SHP77 treated with DMSO at 0.1 percent for 48 hours (cell line): ENCODE measurements around the gene DUSP28.

Source experiments
- DNase-seq: peaks from one replicate; lab custom pipeline; 2025; lab: John Stamatoyannopoulos, UW

DUSP28 gene

DNA sequence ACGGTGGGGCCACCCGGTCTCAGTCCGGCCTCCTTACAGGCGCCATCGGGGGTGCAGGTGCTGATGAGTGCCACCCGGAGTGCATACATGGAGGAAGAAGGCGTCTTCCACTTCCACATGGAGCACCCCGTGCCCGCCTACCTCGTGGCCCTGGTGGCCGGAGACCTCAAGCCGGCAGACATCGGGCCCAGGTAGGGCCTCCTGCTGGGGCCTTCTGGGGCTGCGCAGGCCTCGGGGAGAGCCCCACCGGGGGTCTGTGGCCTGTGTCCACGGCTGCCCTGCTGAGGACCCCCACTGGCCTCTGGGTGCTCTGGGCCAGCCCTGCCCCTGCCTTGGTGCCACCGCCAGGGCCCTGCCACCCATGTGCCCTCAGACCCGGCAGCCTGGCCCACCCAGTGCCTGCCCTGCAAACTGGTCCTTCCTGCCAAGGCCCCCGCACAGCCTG lies 12.9 kb downstream of the DUSP28 start:
- no peak for DNase-seq

DNA sequence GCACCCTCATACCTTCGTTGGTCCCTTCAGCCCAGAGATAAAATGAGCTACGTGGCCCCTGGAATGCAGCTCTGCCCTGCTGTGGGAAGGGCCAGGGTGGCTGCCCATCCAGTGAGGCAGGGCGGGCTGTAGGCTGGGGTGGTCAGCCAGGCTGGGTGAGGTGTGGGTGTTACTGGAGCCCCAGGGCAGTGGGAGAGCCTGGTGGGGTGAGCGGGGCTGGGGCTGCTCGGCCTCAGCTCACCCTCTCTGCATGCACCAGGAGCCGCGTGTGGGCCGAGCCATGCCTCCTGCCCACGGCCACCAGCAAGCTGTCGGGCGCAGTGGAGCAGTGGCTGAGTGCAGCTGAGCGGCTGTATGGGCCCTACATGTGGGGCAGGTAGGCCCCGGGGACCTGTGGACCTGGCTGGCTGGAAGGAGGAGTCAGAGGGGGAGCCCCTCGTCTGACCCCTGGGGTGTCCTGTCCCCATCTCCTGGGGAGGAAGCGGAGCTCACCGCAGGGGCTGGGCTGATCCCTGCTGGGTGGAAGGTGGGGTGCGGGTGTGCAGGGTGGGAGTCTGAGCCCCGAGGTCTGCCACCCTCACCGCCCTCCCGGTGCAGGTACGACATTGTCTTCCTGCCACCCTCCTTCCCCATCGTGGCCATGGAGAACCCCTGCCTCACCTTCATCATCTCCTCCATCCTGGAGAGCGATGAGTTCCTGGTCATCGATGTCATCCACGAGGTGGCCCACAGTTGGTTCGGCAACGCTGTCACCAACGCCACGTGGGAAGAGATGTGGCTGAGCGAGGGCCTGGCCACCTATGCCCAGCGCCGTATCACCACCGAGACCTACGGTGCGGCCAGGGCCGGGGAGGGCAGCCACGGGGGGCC lies 13.6 kb downstream of the DUSP28 start:
- no peak for DNase-seq

DNA sequence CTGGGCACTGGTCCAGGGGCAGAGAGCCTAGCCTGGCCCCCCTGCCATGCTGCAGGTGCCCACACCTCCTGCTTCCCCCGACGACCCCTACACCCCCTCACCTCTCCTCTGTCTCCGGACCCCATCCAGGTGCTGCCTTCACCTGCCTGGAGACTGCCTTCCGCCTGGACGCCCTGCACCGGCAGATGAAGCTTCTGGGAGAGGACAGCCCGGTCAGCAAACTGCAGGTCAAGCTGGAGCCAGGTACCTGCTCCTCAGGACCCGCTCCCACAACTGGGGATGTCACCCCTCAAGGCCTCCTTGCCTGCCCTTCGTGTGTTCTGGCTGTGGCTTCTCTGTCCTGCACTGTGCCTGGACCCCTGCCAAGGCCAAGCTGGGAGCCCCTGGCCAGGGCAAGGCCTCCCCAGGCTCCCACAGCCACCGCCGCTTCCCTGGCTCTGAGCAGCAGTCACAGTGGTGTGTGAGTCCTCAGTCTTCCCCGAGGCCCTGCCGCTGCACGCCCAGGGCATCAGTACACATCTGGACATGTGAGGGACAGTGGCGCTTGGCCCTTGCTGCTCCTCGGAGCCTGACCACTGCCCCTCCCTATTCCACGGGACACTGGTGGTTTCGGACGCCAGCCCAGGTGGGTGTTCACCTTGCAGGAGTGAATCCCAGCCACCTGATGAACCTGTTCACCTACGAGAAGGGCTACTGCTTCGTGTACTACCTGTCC lies 14.4 kb downstream of the DUSP28 start:
- DNase-seq = no peak

DNA sequence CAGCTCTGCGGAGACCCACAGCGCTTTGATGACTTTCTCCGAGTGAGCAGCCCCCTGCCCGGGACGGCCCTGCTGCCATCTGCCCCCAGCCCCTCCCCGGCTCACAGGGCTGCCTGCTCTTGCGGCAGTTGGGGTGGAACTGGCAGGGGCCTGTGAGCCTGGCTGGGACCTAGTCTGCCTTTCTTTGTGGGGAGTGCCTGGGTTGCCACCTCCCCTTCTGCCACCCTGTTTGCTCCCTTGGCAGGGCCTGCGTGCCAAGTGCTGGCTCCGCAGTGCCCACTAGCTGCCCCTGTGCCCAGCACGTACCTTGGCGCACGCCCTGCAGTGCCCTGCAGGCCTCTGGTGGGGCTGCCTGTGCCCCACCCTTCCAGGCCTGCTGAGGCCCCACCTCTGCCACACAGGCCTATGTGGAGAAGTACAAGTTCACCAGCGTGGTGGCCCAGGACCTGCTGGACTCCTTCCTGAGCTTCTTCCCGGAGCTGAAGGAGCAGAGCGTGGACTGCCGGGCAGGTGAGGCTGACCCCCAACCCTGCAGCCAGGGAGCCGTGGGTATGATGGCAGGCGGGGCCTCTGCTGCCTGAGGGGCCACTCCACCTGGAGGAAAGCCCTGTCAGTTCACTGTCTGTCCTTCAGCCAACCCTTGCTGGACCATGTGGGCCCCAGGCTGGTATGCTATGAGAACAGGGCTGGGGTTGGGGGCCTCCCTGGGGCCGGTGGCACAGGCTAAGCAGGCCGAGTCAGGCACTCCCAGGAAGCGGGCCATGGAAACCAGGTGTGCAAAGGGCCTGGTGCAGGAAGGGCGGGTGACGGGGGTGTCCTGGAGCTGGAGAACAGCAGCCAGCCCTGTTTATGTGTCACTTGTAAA lies 15.2 kb downstream of the DUSP28 start:
- no peak for DNase-seq

DNA sequence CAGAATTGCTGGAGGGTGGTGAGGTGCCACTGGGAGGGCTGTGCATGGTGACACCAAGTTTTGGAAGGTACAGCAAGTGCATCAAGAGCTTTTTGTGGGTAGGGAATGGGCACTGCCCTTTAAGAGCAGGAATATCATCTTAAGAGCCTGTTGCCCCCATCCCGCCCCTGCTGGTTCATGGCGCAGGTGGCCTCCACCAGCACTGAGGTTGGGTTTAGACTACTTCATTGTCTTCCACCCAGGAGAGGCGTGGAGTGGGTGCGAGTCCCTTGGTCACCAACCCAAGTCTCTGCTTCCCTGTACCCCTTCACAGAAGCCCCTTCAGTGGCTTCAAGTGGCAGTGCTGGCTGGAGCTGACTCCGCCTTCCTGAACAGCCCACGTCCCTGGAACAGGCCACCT lies 15.9 kb downstream of the DUSP28 start:
- DNase-seq = no peak

DNA sequence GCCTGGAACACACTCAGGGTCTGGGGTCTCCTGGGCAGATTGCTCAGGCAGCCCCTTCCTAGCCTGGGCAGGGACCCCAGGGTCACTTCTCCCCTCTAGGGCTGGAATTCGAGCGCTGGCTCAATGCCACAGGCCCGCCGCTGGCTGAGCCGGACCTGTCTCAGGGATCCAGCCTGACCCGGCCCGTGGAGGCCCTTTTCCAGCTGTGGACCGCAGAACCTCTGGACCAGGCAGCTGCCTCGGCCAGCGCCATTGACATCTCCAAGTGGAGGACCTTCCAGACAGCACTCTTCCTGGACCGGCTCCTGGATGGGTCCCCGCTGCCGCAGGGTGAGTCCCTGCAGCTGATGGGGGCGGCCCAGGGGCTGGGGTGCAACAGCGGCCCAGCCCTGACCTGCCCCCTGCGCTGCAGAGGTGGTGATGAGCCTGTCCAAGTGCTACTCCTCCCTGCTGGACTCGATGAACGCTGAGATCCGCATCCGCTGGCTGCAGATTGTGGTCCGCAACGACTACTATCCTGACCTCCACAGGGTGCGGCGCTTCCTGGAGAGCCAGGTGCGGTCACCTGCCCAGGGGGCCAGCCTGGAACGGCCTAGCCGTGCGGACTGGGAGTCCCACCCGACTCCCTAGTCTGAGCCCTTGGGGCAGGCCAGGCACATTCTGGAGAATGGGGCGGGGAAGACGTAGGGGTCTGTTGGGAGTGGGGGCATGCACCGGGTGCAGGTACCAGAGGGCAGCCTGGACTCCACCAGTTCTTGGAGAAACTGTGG lies 16.5 kb downstream of the DUSP28 start:
- no peak for DNase-seq

DNA sequence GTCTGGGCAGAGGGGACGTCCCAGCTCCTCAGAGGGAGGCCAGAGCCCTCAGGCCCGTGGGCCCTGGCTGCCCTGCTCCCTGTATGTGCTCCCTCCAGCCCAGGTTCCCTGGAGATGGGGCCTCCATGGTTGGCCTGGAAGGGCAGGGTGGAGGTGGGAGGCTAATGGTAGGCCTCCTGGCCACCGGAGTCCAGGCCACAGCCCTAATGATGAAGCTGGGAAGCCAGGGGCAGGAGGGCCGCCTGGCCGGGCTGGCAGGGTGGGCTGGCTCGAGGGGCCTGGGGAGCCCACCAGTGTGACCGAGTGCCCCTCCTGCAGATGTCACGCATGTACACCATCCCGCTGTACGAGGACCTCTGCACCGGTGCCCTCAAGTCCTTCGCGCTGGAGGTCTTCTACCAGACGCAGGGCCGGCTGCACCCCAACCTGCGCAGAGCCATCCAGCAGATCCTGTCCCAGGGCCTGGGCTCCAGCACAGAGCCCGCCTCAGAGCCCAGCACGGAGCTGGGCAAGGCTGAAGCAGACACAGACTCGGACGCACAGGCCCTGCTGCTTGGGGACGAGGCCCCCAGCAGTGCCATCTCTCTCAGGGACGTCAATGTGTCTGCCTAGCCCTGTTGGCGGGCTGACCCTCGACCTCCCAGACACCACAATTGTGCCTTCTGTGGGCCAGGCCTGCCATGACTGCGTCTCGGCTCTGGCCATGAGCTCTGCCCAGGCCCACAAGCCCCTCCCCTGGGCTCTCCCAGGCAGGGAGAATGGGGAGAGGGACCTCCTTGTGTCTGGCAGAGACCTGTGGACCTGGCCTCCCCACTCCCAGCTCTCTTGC lies 17.3 kb downstream of the DUSP28 start:
- DNase-seq = no peak

DNA sequence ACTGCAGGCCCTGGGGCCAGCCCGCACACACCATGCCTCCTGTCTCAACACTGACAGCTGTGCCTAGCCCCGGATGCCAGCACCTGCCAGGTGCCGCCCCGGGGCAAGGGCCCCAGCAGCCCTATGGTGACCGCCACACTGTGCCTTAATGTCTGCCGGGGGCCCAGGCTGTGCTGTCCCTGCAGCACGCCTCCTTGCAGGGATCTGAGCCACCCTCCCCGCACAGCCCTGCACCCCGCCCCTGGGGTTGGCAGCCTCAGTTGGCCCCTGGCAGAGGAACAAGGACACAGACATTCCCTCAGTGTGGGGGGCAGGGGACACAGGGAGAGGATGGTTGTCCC lies 17.9 kb downstream of the DUSP28 start:
- DNase-seq = no peak

DNA sequence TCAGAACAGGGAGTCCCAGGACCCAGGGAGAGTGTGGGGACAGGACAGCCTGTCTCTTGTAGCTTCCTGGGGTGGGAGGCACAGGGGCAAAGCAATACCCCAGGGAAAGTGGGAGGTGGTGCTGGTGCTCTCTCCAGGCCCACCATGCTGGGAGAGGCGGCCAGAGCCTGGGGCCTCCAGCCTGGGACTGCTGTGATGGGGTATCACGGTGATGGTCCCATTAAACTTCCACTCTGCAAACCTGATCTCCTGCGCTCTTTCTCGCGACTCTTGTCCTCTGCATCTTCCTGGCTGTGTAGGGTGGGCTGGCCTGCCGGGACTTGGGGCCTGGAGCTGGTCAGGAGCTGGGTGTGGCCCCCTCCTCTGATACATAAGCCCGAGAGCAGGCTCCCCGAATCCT lies 18.3 kb downstream of the DUSP28 start:
- DNase-seq = no peak

DNA sequence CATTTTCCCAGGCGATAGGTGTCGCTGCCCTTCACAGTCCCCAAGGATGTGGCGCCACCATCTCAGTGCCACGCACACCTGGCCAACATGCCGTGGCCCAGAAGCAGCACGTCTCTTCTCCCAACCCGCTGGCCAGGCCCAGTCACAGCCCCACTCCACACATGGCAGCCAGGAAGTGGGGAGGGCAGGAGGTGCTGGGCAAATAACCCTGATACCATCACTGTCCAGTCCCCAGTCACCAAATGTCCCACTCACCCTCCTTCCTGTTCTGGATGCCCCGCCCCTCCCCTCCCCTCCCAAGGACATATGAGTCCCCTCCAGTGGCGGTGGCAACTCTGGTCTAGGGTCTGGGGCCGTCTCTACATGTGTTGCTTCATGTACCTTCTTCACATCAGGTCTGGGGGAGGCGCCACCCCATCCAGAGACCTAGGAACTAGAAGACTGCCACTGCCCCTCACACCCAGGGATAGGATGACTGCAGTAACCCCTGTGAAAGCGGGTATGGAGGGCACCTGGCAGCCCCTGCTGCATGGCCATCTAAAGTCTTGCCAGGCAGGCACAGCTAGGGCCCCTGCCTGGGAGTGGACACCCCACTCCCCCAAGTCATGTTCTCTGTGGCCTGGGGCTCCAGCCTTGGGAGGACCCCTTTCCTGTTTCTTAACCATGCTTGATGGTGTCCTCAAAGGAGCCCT lies 19.1 kb downstream of the DUSP28 start:
- no peak for DNase-seq

DNA sequence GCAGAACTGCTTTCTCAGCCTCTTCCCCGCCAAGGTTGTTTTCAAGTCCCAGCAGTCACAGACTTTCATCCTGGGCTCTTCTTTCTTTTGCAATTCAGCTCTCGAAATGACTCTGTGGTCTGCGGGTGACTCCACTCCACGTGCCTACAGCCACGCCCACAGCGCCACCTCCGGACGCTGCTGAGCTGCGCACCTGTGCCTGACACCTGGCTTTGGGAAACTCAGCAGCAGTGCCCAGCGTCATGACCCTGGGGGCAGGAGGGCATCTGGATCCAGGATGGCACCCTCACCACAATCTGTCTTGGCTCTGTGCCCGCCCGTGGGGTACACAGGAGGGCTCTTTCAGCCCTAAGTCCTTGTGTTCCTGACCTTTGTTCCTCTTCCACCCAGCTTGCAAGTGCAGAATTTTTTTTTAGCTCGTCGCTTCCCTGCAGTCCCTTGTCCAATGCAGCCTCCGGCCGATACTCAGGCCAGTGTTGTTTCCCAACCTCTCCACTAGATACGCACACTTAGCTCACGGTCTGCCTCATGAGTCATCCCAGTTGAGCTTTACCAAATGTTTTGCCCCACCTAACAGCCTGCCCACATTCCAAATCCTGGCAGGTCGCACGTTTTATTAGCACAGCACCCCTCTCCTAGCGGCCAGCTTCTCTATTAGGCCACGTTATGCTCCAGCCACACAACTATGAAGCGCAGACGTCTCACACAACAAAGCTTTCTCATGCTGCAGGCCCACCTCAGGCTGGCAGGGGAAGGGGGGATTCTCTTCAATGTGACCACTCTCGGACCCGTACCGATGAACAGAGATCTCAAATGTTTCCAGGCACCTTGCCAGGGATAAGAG lies 19.8 kb downstream of the DUSP28 start:
- no peak for DNase-seq

DNA sequence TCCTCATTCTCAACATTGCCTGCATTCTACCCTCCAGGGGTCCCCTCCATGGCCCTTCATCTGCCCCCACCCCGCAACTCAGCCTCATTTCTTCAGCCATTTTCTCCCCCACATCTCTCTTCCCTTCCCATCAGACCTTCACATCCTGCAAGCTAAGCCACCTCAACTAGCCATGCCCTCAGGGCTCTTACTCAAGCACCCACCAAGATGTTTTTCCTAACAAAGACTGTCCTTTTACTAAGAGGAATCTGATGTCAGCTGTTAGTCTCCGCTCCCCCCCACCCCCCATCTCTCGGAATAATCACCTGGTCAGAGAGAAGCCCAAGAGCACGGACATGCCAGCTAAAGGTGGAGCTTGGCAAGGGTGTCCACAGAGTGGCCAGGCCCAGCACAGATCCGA lies 21.7 kb downstream of the DUSP28 start:
- no peak for DNase-seq

DNA sequence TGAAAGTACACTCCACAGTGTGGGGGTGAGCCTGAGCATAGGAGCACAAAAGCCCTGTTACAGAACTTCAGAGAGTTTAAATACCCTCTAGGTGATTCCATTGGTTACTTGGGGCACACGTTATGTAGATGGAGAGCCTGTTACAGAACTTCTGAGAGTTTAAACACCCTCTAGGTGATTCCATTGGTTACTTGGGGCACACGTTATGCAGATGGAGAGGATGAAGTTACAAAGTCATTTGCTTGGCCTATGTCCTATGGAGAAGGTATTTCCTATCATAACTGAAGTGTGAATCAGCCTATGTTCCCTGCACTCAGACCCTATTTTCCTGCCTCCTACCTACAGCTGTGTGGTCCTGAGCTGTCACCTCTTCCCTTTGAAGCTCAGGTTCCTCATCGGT lies 22.6 kb downstream of the DUSP28 start:
- DNase-seq = no peak

DNA sequence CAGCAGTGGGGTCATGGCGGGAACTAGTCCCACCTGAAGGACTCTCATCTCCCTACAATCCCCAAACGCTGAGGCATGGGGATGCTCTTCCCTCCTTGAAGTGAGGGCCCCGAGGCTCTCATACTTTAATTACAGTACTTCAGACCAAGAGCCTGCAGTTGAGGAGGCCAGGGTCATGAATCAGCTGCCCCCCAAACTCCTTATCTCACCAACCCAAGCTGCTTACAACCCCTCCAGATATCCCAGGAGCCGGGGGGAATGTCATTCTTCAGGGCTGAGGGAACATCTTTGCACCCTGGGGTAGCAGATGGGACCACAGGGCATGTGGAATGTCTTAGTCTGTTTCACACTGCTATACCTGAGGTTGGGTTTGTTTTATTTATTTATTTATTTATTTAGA lies 23.6 kb downstream of the DUSP28 start:
- no peak for DNase-seq

DNA sequence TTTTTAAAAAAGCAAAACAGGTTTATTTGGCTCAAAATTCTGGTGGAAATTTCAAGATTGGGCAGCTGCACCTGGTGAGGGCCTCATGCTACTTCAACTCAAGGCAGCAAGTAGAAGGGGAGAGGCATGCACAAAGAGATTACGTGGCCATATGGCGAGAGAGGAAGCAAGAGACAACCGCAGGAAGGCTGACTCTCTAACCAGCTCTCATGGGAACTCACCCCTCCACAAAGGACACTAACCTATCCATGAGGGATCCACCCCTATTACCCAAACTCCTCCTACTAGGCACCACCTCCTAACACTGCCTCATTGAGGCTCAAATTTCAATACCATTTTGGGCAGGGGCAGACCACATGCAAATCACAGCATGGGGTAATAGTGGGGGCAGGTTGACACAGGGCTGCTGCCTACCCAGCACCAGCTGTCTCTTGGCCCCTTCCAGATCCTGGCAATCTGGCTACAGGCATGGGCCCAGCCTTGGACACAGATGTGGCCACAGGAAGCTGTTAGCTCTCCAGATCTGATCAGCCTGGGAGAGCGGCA lies 24.4 kb downstream of the DUSP28 start:
- DNase-seq = no peak

DNA sequence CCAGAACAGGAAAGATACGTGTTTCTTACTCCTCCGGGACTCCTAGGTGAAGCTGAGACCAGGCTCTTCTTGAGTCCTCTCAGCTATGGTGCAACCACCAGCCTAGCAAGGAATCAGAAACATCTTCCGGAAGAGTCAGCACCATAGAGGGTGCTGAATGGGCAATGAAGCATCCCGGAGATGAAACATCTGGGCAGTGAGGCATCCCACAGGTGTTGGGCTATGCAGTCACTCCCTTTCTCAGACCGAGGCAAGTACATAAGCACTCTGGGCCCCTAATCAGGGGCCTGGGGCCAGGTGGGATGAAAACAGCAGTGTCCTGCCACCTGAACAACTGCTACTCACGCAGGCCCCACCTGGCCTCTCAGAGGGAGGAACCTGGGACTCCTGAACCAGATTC lies 24.9 kb downstream of the DUSP28 start:
- no peak for DNase-seq

DNA sequence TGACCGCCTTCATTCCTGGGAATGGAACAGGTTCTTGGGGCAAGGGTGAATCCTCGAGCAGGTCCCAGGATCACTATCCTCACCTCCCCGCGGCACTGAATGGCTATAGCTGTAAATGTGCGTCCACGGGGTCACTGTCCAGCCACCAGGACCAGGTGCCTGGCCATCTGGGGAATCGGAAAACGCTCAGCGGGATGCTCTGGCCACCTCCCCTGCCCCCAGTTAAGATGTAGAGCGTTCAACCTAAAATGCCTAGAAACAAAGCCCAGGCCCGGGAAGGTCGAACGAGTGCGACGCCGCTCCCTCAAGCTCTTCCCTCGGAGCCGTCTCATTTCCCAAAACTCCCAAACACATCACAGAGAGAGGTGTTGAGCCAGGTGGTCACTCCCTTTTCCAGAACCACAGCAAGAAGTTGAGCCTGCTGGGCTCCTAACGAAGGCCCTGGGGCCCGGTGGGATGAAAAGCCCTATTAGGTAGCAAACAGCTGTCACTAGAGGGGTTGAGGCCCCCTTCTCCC lies 25.6 kb downstream of the DUSP28 start:
- DNase-seq = no peak

DNA sequence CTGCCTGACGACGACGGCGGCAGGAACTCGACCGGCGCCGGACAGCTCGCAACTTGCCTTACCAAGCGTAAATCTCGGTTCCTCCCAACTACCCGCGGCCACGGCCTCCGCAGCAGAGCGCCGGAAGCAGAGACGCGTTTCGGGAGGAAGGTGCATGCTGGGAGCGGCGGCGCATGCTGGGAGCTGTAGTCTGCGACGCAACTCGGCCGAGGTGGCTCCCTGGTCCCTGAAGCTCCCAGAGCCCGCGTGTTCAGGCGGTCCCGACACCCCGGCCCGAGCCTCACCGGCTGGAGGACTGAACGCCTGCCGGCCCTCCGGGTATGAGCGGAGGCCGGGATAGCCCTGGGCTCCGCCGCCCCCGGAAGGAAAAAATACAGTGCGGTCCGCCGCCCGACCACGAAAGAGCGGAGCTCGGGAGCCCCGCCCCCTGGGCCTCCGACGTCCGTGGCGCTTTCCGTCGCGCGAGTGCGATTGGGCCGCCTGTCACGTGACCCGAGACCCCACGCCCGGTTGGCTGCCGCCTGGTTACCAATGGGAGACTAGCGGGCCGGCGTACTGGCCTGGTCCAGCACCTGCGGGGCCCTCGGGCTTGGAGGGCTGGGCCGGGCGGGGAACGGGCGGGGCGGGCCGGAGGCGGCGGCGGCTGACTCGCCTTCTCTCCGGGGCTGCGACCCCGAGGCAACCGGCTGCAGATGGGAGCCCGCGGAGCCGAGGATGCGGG lies 26.2 kb downstream of the DUSP28 start, which contains the start of gene CAPN10:
Gene CAPN10, plus strand, starts transcription at position 537 of the 721 bp plus-strand sequence. Its CDS starts 178 bp downstream, at position 715.
- DNase-seq = peak; percentile 80
